Mesothelial cell of epicardium (in vitro differentiated cells): ENCODE measurements around the gene ZMAT5. TPM values are rescaled to one million over a fixed set of nuclear protein-coding genes. Genes with fewer than 3 reads are reported as not detected.

ENCODE experiments used
- DNase-seq, 2 experiments: peaks; one replicate each; pipeline ENCODE4 v3.0.0; 2021; ENCODE audit warnings: low spot score in 2 of 2; ENCODE audit not compliant: unreplicated experiment in 2 of 2
- H3K27ac Mint-ChIP-seq: 2 replicates; pipeline ENCODE4 v1.8.0; 2021; ENCODE audit warnings: mixed read lengths
- H3K27me3 Mint-ChIP-seq: 2 replicates; pipeline ENCODE4 v1.8.0; 2021; ENCODE audit warnings: low read depth, mixed read lengths
- H3K36me3 Mint-ChIP-seq: 2 replicates; pipeline ENCODE4 v1.8.0; 2021; ENCODE audit warnings: mixed read lengths
- H3K4me1 Mint-ChIP-seq: 2 replicates; pipeline ENCODE4 v1.8.0; 2021; ENCODE audit warnings: mixed read lengths
- H3K4me3 Mint-ChIP-seq: 2 replicates; pipeline ENCODE4 v1.8.0; 2021; ENCODE audit warnings: mild to moderate bottlenecking, moderate library complexity, mixed read lengths
- H3K9me3 Mint-ChIP-seq: 2 replicates; pipeline ENCODE4 v1.8.0; 2021; ENCODE audit warnings: mixed read lengths
- total RNA-seq: library from RNA; stranded (reverse); gene quantifications from 3 replicates; pipeline ENCODE4 v1.2.1, GENCODE V29; 2021
- TF ChIP-seq, protein P1 (sequence below): fragments of 200-600 bp; sonication (generic); IDR thresholded peaks from one replicate; pipeline ENCODE4 v1.5.0; 2021; ENCODE audit warnings: antibody characterized with exemption; ENCODE audit not compliant: unreplicated experiment

Gene ZMAT5
- total RNA-seq, 1 donor from 2014 or later, result 17.1 TPM

DNA sequence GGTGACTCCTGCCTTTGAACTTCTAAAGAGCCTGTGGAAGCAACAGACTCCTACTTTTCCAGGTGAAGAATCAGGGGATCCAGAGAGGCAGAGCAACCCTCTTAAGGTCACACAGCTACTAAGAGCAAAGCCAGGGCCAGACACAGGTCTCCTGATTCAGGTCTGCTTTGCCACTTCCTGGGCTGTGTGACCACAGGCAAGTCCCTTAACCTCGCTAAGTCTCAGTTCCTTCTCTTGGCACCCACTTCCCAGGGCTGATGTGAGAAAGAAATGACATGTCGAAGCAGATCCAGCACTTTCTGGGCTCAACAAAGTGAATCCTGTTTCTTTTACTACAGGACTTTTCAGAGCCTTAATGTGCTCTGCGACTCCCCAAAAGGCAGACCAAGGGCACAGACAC is 30.5 kb upstream of the ZMAT5 start:
- Mint-ChIP-seq H3K4me1 (peaks cover 41% of the 10 kb centered on the region), H3K27me3 (no peaks in the 10 kb centered on the region), H3K9me3 (no peaks in the 10 kb centered on the region), H3K27ac (no peak overlapping the region), H3K36me3 (peaks cover 30% of the 10 kb centered on the region), H3K4me3 (no peak overlapping the region)
- TF ChIP-seq, protein P1, sequence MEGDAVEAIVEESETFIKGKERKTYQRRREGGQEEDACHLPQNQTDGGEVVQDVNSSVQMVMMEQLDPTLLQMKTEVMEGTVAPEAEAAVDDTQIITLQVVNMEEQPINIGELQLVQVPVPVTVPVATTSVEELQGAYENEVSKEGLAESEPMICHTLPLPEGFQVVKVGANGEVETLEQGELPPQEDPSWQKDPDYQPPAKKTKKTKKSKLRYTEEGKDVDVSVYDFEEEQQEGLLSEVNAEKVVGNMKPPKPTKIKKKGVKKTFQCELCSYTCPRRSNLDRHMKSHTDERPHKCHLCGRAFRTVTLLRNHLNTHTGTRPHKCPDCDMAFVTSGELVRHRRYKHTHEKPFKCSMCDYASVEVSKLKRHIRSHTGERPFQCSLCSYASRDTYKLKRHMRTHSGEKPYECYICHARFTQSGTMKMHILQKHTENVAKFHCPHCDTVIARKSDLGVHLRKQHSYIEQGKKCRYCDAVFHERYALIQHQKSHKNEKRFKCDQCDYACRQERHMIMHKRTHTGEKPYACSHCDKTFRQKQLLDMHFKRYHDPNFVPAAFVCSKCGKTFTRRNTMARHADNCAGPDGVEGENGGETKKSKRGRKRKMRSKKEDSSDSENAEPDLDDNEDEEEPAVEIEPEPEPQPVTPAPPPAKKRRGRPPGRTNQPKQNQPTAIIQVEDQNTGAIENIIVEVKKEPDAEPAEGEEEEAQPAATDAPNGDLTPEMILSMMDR, result no peak
- no peak for DNase-seq

DNA sequence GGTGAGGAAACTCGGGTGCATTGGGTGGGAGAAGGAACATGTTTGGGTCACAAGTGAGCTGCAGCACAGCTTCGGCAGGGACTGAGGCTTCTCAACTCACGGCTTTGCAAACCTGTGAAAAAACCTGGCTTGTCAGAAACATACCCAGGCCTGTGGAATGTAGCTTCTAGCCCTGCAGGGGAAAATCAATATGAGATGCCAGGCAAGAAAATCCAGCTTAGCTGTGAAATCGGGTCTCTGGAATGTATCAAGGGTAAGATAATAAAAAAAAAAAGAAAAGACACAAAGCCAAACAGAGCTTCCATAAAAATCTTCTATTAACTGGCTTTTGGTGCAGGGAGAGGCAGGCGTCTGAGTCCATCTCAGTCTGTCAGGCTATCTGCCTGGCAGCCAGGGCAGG is 28.9 kb upstream of the ZMAT5 start:
- peak overlapping the region; percentile 94 for H3K27ac Mint-ChIP-seq
- peak in 1 of 2 experiments; percentile 43 for DNase-seq
- TF ChIP-seq, protein P1, result no peak
- peaks cover 35% of the 10 kb centered on the region for H3K36me3 Mint-ChIP-seq
- H3K4me1 Mint-ChIP-seq, result peaks cover 28% of the 10 kb centered on the region
- H3K9me3 Mint-ChIP-seq, result no peaks in the 10 kb centered on the region
- peak overlapping the region; percentile 28 for H3K4me3 Mint-ChIP-seq
- H3K27me3 Mint-ChIP-seq, result no peaks in the 10 kb centered on the region

DNA sequence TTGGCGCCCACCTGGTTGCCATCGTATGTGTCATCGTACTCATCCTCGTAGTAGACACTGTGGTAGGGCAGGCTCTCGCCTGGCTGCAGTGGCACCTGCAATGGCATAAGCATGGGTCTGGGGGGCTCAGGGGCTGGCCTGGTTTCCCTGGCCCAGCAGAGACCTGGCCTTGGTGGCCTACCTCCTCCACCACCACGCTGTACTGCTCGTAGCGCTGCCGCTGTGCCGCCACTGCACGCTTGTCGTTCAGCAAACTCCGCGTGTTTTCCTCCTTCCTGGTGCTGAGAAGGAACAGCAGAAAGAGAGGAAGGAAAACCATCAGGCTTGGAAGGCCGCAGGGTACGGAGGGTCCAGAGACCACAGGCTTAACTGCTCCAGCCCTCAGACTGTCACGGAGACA is 26.6 kb upstream of the ZMAT5 start:
- no peak for DNase-seq
- Mint-ChIP-seq H3K9me3 (no peaks in the 10 kb centered on the region), H3K27ac (no peak overlapping the region), H3K36me3 (peaks cover 39% of the 10 kb centered on the region), H3K4me3 (no peak overlapping the region), H3K27me3 (no peaks in the 10 kb centered on the region), H3K4me1 (peaks cover 20% of the 10 kb centered on the region)
- TF ChIP-seq, protein P1, result no peak

DNA sequence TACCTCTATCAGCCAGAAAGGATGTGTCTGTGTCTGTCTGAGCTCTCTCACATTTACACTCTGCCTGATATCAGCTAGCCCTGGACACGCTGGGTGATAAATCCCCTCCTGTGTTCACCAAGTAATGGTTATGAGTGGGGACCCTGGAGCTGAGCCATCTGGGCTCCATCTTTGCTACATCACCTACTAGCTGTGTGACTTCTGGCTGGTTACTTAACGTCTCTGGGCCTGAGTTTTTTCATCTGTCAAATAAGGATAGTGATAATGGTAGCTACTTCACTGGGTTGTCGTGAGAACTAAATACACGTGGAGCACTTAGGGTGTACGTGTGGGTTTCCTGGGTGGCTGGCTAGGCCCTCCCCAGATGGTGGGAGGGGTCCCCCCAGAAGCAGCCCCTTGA is 23.3 kb upstream of the ZMAT5 start:
- Mint-ChIP-seq H3K27ac (no peak overlapping the region), H3K9me3 (no peaks in the 10 kb centered on the region)

DNA sequence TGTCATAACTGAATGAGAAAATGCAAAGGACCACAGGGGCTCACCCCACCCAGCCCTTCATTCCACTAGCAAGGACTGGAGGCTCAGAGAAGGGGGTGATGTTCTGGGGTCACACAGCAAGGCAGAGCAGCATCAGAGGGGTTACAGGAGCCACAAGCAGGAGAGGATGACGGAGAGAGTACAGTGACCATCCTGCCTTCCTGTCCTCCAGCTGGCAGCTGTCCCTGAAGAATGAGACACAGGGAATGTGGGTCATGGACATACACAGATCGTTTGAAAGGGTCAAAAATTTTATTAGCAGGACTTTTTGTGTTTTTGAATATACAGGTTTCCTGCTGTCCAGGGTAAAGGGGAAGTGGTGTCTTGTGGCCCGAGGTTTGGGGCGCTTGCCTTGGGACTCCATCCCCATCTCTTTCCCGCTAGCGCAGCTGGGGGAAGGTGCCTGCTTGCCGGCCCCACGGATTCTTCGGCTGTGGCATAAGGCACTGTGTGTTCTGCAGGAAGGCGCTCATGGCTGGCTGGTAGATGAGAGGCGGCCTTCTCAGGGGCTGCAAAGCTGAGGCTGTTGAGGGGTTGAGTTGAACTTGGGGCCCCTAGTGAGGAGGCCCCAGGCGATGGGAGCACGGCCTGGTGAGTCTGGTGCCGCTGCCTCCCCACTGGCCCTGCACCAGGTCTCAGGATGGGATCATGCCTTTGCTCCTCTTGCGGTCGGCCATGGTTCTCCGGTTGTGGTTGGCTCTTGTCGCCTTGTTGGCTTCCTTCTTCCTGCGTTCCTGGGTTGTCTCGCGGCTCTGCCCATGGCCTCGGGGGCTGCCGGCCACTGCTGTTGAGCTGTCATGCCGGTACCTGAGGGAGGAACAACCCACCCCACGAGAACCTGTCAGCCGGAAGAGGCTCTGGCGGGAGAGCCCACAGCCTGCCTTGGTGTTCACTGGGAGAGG is 21.8 kb upstream of the ZMAT5 start:
- Mint-ChIP-seq H3K4me3 (no peak overlapping the region), H3K36me3 (peaks cover 49% of the 10 kb centered on the region), H3K27ac (no peak overlapping the region), H3K27me3 (no peaks in the 10 kb centered on the region), H3K9me3 (no peaks in the 10 kb centered on the region), H3K4me1 (peaks cover 11% of the 10 kb centered on the region)
- TF ChIP-seq, protein P1, result no peak
- no peak for DNase-seq

More for the DNA sequence above, 23.3 kb upstream of the ZMAT5 start:
- TF ChIP-seq, protein P1, result no peak
- no peak for DNase-seq
- Mint-ChIP-seq H3K36me3 (peaks cover 49% of the 10 kb centered on the region), H3K27me3 (no peaks in the 10 kb centered on the region), H3K4me1 (peaks cover 18% of the 10 kb centered on the region), H3K4me3 (no peak overlapping the region)
